GM19099 (cell line): Measurements from ENCODE around the gene EVL.

Experiments
- POLR2A ChIP-seq: IDR thresholded peaks from 3 replicates; pipeline ENCODE4 v1.6.1; 2011; ENCODE audit warnings: low read depth; ENCODE audit not compliant: insufficient read length; ENCODE audit errors: extremely low read depth

The EVL gene

GRCh38 chr14:100106250-100107112 is 41.3 kb downstream of the EVL start:
- no peak for TF ChIP-seq POLR2A

DNA sequence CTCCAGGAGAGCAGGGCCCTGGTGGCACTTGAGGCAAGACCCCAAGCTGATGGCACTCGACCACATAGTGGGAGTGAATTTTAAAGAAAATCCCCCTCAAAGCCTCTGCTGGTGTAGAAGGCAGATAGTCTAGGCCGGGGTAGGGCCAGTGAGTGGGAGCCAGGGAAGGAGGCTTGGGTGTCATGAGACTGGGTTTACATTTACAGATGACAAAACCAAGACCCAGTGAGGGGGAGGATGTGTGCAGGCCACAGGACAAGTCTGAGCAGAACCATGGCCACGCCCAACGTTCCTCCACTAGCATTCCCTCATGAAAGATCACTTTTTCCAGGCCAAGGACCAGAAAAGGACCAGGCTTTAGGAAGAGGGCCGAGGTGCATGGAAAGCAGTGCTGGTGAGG is 42.0 kb downstream of the EVL start:
- no peak for TF ChIP-seq POLR2A

DNA sequence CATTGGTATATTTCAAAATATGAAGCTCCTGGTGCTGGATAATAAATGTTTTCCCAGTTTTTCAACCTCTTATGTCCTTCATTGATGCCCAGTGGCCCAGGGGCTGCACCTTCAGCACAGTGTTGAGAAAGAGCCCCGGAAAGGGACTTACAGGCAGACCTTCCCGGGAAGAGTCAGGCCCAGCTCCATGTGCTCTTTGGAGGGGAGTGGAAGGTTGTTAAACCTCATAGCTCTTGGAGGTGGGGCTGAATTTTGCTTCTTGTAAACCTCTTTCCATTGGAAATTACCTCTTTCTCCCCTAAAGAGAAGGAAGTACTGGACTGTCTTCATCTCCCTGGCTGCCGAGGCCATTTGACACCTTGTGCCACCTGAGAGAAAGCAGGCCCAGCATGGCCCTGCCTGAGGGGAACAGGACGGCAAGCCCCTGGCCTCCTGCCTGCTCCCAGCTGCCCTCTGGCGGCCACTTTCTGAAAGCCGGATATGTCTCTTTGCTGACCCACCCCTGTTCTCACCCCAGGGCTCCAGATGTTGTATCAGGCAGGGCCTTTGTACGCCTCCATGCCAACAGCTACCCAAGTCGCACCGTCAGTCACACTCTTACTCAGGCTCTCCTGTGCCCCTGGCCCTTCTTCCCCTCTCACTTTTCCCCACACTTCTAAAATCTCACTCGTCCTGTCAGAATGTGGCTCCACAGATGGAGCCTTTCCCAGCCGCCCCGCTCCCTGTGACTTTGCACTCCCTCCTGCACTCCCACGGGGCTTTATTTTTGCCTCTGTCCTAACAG is 43.0 kb downstream of the EVL start:
- TF ChIP-seq POLR2A: no peak

DNA sequence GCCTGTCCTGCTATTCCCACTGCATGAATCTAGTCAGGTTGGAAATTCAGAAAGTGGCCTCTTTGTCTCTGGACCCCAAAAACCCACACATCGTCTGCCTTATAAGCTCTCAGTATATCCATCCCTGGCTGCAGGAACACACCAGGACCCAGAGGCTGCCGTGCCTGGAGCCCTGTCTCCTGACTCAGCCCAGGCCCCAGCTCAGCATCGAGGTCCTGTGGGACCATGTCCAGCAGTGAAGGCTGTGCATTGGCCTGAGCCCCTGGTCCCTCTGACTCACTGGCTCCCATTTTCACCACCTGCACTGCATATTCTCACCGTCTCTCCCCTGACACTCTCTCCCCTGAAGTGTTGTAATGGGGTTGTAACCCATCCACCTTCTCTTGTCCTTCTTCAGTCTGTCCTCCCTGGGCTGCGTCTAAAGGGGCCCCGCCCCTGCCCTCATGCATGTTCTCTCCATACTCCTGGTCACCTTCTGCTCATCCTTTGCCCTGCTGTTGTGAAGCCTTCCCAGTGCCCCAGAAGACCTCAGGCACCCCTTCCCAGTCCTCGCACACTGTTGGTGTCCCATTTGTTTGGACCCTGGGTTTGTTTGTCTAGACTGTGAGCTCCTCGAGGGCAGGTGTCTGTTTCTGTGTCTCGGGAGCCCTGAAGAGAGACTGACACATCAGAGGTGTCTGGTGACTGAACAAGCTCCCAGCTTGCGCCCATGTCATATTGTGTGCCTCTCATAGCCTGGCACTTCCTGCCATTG is 43.8 kb downstream of the EVL start:
- TF ChIP-seq POLR2A: no peak

- no peak for TF ChIP-seq POLR2A
Observed at GRCh38 chr14:100109594-100109955, 44.4 kb downstream of the EVL start.

- TF ChIP-seq POLR2A: no peak
Observed at GRCh38 chr14:100110816-100111215, 45.6 kb downstream of the EVL start.

GRCh38 chr14:100111931-100112704 is 46.9 kb downstream of the EVL start:
- no peak for TF ChIP-seq POLR2A

DNA sequence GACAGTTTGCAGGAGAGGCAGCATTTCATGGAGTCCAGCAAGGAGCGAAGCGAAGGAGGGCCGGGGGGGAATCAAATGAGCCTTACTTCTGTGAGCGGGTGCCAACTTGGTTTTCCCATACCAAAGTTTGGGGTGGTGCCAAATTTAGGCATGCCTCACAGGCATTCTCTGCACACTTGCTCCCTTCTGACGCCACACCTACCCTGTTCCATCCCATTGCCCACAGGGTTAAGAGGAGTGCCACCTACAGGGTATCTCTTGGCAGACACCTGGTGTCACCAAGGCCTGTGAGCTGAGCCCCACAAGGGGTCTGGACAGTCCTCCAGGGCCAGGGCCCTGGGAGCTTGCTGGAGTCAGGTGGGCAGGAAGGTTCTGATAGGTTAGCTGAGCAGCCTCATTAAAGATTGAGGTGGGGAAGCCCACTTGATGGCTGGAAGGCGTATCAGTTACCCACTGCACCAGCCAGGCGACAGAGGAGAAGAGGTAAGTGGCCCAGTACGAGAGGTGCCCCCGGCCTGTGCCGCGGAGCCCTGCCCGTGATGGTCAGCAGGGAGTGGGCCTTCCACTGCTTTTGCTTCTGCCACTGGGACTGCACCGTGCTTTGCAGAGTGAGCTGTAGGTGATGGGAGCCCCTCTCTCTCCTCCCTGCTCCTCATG is 49.0 kb downstream of the EVL start:
- TF ChIP-seq POLR2A: no peak

DNA sequence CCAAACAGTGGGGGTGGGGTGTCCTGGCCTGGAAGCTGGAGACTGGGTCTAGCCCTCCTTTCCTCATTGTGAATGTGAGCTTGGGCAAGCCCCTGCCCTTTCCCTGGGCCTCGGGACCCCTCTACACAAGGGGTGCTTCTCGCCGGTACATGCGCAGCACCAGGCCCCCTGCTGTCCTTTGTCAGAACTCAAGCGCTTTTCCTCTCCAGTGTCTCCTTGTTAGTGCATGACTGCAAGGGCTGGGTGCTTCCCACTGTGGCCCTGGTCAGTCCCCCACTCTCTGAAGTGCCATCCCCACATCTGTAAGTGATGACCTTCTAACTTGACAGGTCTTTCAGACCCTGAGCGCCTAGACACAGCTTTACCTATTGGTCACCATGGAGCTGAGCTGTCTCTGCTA is 50.0 kb downstream of the EVL start:
- TF ChIP-seq POLR2A: no peak

- no peak for TF ChIP-seq POLR2A
Observed at GRCh38 chr14:100115726-100116125, 50.5 kb downstream of the EVL start.

- no peak for TF ChIP-seq POLR2A
Observed at GRCh38 chr14:100116134-100116533, 50.9 kb downstream of the EVL start.

DNA sequence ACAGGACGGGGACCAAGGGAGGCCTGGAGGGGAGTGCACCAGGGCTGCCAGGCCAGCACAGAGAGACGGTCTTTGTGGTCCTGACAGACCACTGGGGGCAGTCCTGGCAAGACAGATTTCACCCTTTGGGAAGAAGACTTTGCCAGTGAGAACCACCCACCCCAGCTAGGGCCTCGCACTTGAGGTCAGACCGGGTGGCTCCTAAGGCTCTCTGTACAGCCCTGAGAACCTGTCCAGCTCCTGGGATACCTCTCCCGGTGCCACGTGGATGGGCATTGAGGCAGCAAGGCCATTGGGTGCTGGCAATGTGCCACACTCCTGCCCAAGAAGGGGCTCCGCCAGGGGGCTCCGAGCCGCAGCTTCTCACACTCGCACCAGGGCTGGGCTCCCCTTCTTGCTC is 51.8 kb downstream of the EVL start:
- TF ChIP-seq POLR2A: no peak

GRCh38 chr14:100117633-100118395 is 52.6 kb downstream of the EVL start:
- TF ChIP-seq POLR2A: no peak
